ENCODE results near the gene TMEM128. TPM values are rescaled to one million over a fixed set of nuclear protein-coding genes. Genes with fewer than 3 reads are reported as not detected.

The TMEM128 gene
- total RNA-seq, 1 experiment from 2014 or later: 16.6 TPM

Other genes with a start within 250 kb of the TMEM128 start
- not detected in 2 replicates for gene OTOP1, start 21.3 kb downstream of the TMEM128 start, total RNA-seq (2021)
- gene LYAR, start 41.9 kb upstream of the TMEM128 start, total RNA-seq (2021): 38.3 and 49.3 TPM in 2 replicates
- gene ZBTB49, start 42.0 kb upstream of the TMEM128 start, total RNA-seq (2021): 6.6 and 6.8 TPM in 2 replicates
- 1.3 and 2.7 TPM in 2 replicates for gene NSG1, start 138.9 kb upstream of the TMEM128 start, total RNA-seq (2021)